Spleen (tissue), 11 donors: ENCODE data around the gene PCDHB3. TPM values are rescaled to one million over a fixed set of nuclear protein-coding genes. Genes with fewer than 3 reads are reported as not detected.
"Not testable (repeated sequence)": the region's sequence is repeated elsewhere in the genome, so short reads cannot be mapped to it uniquely, and the experiment has no call there.

Experiments
- DNase-seq: peaks from one replicate; pipeline ENCODE4 v3.0.0-alpha.2; 2020
- H3K27ac ChIP-seq, 8 donors: fragments of 200-600 bp; sonication (generic) in 7 of 8; 1 replicate in 4 of 8; 2 replicates in 4 of 8; pipeline versions ENCODE4 v1.5.0 to v1.8.0; 2016 to 2021; ENCODE audit warnings: inconsistent platforms in 4 of 8, mild to moderate bottlenecking in 4 of 8, moderate library complexity in 1 of 8
- H3K27me3 ChIP-seq, 7 donors: fragments of 200-600 bp; sonication (generic) in 6 of 7; replicated peaks in 1 of 7; 1 replicate in 4 of 7; 2 replicates in 3 of 7; pipeline versions ENCODE4 v1.5.0 to v1.8.0; 2016 to 2021; ENCODE audit warnings: inconsistent platforms in 3 of 7, mild to moderate bottlenecking in 1 of 7
- H3K36me3 ChIP-seq, 6 donors: fragments of 200-600 bp; sonication (generic) in 5 of 6; 1 replicate in 4 of 6; 2 replicates in 2 of 6; pipeline versions ENCODE4 v1.5.0 to v1.8.0; 2016 to 2021; ENCODE audit warnings: inconsistent platforms in 2 of 6
- H3K4me1 ChIP-seq, 6 donors: fragments of 200-600 bp; sonication (generic) in 5 of 6; 1 replicate in 3 of 6; 2 replicates in 3 of 6; pipeline versions ENCODE4 v1.5.0 to v1.8.0; 2016 to 2021; ENCODE audit warnings: inconsistent platforms in 3 of 6
- H3K4me3 ChIP-seq, 8 donors: fragments of 200-600 bp; sonication (generic) in 7 of 8; 1 replicate in 4 of 8; 2 replicates in 4 of 8; pipeline versions ENCODE4 v1.5.0 to v1.8.0; 2016 to 2021; ENCODE audit warnings: inconsistent platforms in 4 of 8, mild to moderate bottlenecking in 4 of 8, moderate library complexity in 2 of 8
- H3K9me3 ChIP-seq, 8 donors: fragments of 200-600 bp; sonication (generic) in 7 of 8; 1 replicate in 4 of 8; 2 replicates in 4 of 8; pipeline versions ENCODE4 v1.5.0 to v1.8.0; 2016 to 2021; ENCODE audit warnings: inconsistent platforms in 4 of 8
- POLR2A ChIP-seq, 3 donors: fragments of 450-650 bp; IDR thresholded peaks; one replicate each; pipeline ENCODE4 v1.5.1; 2017; ENCODE audit warnings: antibody characterized with exemption in 3 of 3, mild to moderate bottlenecking in 1 of 3
- POLR2AphosphoS5 ChIP-seq, 3 donors: sonication (generic); formaldehyde crosslinking; IDR thresholded peaks; one replicate each; pipeline ENCODE4 v1.5.1; 2017; ENCODE audit warnings: antibody characterized with exemption in 3 of 3
- WGBS, 5 donors: extraction: QIAGEN DNeasy Blood & Tissue Kit in 3 of 5; methylation state at CpG; one replicate each; pipeline versions ENCODE4 v1.1.5 to v1.1.7; 2013 to 2018; 5-methylcytosine and 5-hydroxymethylcytosine counted together
- intact Hi-C: fragments of 100-400 bp; cut with DNase I; formaldehyde crosslinking; loops from one replicate; pipeline ENCODE4 v1.15.0; 2023; ENCODE audit warnings: low total_unique reads
- polyA plus RNA-seq, 3 donors: library from polyadenylated mRNA; stranded (reverse); fragments of 200-250 nt; gene quantifications; one replicate each; pipeline ENCODE4 v1.2.1, GENCODE V29; 2013
- total RNA-seq, 7 donors: library from RNA; depleted of rRNA in 3 of 7; stranded (reverse); fragments of >200 nt in 3 of 7; fragmentation: NEBNext Ultra II Directional in 4 of 7; extraction: Animal tissue kit (Norgen Biotek cat#: 25700) in 4 of 7; gene quantifications; one replicate each; pipeline versions ENCODE4 v1.1.0 to v1.2.1, GENCODE V29; 2016 to 2021
- TF ChIP-seq, protein P1 (sequence below), 11 experiments: fragments of 200-600 bp in 7 of 11; fragments of 450-650 bp in 4 of 11; sonication (generic) in 4 of 11; IDR thresholded peaks in 8 of 11; conservative IDR thresholded peaks in 3 of 11; 1 replicate in 7 of 11; 2 replicates in 4 of 11; pipeline versions ENCODE4 v1.4.0 to v1.8.0; 2016 to 2021; ENCODE audit warnings: antibody characterized with exemption in 11 of 11, inconsistent platforms in 4 of 11, mild to moderate bottlenecking in 1 of 11
- donor health status: healthy with polysubstance abuse.
- donor health status: DM: no; HTN: no; CAD: no; lungs with moderate emphysema.
- donor health status: DM: no; HTN: no; CAD: no.
- donor health status: Bipolar disorder and iron deficiency.
- donor health status: healthy.
- donor health status: DM: no; HTN: no; CAD: no.
- donor health status: DM: yes; HTN: yes; CAD: no.

The PCDHB3 gene
- total and polyA plus RNA-seq, 10 donors: 0.08 to 3.1 (median 0.97) TPM; not detected in 1

DNA sequence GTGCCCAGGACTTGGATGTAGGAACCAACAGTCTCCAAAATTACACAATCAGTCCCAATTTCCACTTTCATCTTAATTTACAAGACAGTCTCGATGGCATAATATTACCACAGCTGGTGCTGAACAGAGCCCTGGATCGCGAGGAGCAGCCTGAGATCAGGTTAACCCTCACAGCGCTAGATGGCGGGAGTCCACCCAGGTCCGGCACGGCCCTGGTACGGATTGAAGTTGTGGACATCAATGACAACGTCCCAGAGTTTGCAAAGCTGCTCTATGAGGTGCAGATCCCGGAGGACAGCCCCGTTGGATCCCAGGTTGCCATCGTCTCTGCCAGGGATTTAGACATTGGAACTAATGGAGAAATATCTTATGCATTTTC, 5.0 kb upstream of the PCDHB3 start:
- Histone ChIP-seq H3K27me3 (peaks cover 0 to 76% (median 0%) of the 10 kb centered on the region in 7 donors), H3K27ac (no peak overlapping the region), H3K36me3 (no peaks in the 10 kb centered on the region), H3K4me3 (peak overlapping the region in 1 of 8 donors; percentile 38), H3K4me1 (no peaks in the 10 kb centered on the region), H3K9me3 (peaks cover 3 to 87% (median 41%) of the 10 kb centered on the region in 8 donors)
- 40 to 50% (median 48%) methylated on average over 12 of the region's 12 CpGs for WGBS, 5 donors
- DNase-seq: no peak
- TF ChIP-seq, protein P1, sequence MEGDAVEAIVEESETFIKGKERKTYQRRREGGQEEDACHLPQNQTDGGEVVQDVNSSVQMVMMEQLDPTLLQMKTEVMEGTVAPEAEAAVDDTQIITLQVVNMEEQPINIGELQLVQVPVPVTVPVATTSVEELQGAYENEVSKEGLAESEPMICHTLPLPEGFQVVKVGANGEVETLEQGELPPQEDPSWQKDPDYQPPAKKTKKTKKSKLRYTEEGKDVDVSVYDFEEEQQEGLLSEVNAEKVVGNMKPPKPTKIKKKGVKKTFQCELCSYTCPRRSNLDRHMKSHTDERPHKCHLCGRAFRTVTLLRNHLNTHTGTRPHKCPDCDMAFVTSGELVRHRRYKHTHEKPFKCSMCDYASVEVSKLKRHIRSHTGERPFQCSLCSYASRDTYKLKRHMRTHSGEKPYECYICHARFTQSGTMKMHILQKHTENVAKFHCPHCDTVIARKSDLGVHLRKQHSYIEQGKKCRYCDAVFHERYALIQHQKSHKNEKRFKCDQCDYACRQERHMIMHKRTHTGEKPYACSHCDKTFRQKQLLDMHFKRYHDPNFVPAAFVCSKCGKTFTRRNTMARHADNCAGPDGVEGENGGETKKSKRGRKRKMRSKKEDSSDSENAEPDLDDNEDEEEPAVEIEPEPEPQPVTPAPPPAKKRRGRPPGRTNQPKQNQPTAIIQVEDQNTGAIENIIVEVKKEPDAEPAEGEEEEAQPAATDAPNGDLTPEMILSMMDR (IDR thresholded peaks at IDR 0.05 in 8 of 11, conservative IDR thresholded peaks at IDR 0.05 in 3 of 11): no peak
- no peak for TF ChIP-seq POLR2A (IDR thresholded peaks at IDR 0.05)
- no peak for TF ChIP-seq POLR2AphosphoS5 (IDR thresholded peaks at IDR 0.05)
- intact Hi-C loops: no loop called here

DNA sequence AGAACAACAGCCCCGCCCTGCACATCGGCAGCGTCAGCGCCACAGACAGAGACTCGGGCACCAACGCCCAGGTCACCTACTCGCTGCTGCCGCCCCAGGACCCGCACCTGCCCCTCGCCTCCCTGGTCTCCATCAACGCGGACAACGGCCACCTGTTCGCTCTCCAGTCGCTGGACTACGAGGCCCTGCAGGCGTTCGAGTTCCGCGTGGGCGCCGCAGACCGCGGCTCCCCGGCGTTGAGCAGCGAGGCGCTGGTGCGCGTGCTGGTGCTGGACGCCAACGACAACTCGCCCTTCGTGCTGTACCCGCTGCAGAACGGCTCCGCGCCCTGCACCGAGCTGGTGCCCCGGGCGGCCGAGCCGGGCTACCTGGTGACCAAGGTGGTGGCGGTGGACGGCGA, 4.1 kb upstream of the PCDHB3 start:
- H3K4me3 ChIP-seq, intact Hi-C loops, H3K27ac ChIP-seq, H3K36me3 ChIP-seq, DNase-seq, H3K4me1 ChIP-seq: not testable (repeated sequence)
- H3K9me3 ChIP-seq: peaks cover 3 to 87% (median 50%) of the 10 kb centered on the region in 8 donors
- 36 to 51% (median 44%) methylated on average over 23 to 33 of the region's 46 CpGs; no CpG with 5 or more reads in 1 of the 5 donors for WGBS, 5 donors
- H3K27me3 ChIP-seq: peaks cover 0 to 84% (median 0%) of the 10 kb centered on the region in 7 donors

DNA sequence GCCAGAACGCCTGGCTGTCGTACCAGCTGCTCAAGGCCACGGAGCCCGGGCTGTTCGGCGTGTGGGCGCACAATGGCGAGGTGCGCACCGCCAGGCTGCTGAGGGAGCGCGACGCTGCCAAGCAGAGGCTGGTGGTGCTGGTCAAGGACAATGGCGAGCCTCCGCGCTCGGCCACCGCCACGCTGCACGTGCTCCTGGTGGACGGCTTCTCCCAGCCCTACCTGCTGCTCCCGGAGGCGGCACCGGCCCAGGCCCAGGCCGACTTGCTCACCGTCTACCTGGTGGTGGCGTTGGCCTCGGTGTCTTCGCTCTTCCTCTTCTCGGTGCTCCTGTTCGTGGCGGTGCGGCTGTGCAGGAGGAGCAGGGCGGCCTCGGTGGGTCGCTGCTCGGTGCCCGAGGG, 3.7 kb upstream of the PCDHB3 start:
- DNase-seq, H3K27ac ChIP-seq, intact Hi-C loops, H3K4me1 ChIP-seq, H3K4me3 ChIP-seq, H3K36me3 ChIP-seq: not testable (repeated sequence)
- Histone ChIP-seq H3K9me3 (peaks cover 3 to 88% (median 52%) of the 10 kb centered on the region in 8 donors), H3K27me3 (peaks cover 0 to 88% (median 0%) of the 10 kb centered on the region in 7 donors)
- WGBS, 5 donors: 20 to 42% (median 37%) methylated on average over 23 to 36 of the region's 38 CpGs; no CpG with 5 or more reads in 2 of the 5 donors

DNA sequence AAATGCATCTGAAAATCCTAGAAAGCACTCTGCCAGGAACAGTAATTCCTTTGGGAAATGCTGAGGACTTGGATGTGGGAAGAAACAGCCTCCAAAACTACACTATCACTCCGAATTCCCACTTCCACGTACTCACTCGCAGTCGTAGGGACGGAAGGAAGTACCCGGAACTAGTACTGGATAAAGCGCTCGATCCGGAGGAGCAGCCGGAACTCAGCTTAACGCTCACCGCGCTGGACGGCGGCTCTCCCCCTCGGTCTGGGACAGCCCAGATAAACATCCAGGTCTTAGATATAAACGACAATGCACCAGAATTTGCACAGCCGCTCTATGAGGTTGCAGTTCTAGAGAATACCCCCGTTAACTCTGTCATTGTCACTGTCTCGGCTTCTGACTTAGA, 786 bp downstream of the PCDHB3 start:
- Histone ChIP-seq H3K4me1 (no peaks in the 10 kb centered on the region), H3K27ac (no peak overlapping the region), H3K36me3 (no peaks in the 10 kb centered on the region), H3K27me3 (peaks cover 0 to 64% (median 0%) of the 10 kb centered on the region in 7 donors), H3K9me3 (peaks cover 0 to 72% (median 28%) of the 10 kb centered on the region in 8 donors), H3K4me3 (peak overlapping the region in 3 of 8 donors; percentile 1 to 30 (median 29))
- 44 to 62% (median 45%) methylated on average over 20 of the region's 20 CpGs for WGBS, 5 donors
- intact Hi-C loops: no loop called here
- no peak for DNase-seq
- TF ChIP-seq POLR2AphosphoS5 (IDR thresholded peaks at IDR 0.05): no peak
- TF ChIP-seq POLR2A (IDR thresholded peaks at IDR 0.05): no peak
- TF ChIP-seq, protein P1 (IDR thresholded peaks at IDR 0.05 in 8 of 11, conservative IDR thresholded peaks at IDR 0.05 in 3 of 11): no peak

DNA sequence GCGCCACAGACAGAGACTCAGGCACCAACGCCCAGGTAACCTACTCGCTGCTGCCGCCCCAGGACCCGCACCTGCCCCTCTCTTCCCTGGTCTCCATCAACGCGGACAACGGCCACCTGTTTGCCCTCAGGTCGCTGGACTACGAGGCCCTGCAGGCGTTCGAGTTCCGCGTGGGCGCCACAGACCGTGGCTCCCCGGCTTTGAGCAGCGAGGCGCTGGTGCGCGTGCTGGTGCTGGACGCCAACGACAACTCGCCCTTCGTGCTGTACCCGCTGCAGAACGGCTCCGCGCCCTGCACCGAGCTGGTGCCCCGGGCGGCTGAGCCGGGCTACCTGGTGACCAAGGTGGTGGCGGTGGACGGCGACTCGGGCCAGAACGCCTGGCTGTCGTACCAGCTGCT, 1.8 kb downstream of the PCDHB3 start:
- H3K9me3 ChIP-seq: peaks cover 0 to 65% (median 27%) of the 10 kb centered on the region in 8 donors
- intact Hi-C loops: not testable (repeated sequence)

DNA sequence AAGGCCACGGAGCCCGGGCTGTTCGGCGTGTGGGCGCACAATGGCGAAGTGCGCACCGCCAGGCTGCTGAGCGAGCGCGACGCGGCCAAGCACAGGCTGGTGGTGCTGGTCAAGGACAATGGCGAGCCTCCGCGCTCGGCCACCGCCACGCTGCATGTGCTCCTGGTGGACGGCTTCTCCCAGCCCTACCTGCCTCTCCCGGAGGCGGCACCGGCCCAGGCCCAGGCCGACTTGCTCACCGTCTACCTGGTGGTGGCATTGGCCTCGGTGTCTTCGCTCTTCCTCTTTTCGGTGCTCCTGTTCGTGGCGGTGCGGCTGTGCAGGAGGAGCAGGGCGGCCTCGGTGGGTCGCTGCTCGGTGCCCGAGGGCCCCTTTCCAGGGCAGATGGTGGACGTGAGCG, 2.2 kb downstream of the PCDHB3 start:
- WGBS, 5 donors: 31 to 51% (median 43%) methylated on average over 7 to 35 of the region's 38 CpGs
- DNase-seq, H3K4me3 ChIP-seq: not testable (repeated sequence)

More for the DNA sequence above, 1.8 kb downstream of the PCDHB3 start:
- peaks cover 0 to 56% (median 0%) of the 10 kb centered on the region in 7 donors for H3K27me3 ChIP-seq
- DNase-seq, H3K4me1 ChIP-seq, H3K36me3 ChIP-seq, H3K4me3 ChIP-seq, H3K27ac ChIP-seq: not testable (repeated sequence)
- 26 to 54% (median 41%) methylated on average over 11 to 39 of the region's 39 CpGs for WGBS, 5 donors

More for the DNA sequence above, 2.2 kb downstream of the PCDHB3 start:
- H3K4me1 ChIP-seq, H3K27ac ChIP-seq, H3K36me3 ChIP-seq, intact Hi-C loops: not testable (repeated sequence)
- Histone ChIP-seq H3K9me3 (peaks cover 0 to 65% (median 27%) of the 10 kb centered on the region in 8 donors), H3K27me3 (peaks cover 0 to 54% (median 0%) of the 10 kb centered on the region in 7 donors)
